ENCODE results near the gene AUTS2. TPM values are rescaled to one million over a fixed set of nuclear protein-coding genes. Genes with fewer than 3 reads are reported as not detected.

The AUTS2 gene
- total RNA-seq, 1 experiment from 2014 or later, result 256 TPM

DNA sequence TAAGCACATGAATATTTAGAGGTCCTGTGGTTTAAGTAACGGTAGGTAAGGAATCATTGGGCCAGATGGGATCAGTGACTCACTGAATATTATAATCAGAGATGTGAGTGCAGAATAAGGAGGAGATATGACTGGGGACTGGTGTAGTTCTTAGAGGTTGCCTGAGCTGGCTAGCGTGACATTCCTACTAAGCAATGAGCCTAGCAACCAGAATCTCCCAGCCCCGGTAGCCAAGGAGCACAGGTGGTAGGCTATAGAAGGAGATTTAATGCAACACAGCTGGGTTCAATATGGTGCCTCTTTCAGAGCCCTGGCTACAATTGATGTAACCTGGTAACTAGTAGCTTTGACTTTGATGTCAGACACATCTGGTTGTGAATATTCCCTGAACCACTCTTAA lies 641.6 kb downstream of the AUTS2 start:
- no peak overlapping the region for H3K27ac ChIP-seq (ENCODE audit: insufficient read length, low read depth, low read length)
- WGBS (ENCODE audit: extremely low coverage, insufficient read length, low lambda C conversion rate), result no CpG with 5 or more reads among the region's 3 CpGs
- H3K36me3 Mint-ChIP-seq (ENCODE audit: insufficient read depth in 1 of 3, low read depth in 3 of 3), result no peaks in the 10 kb centered on the region
- H3K4me2 ChIP-seq (ENCODE audit: insufficient read depth, insufficient read length, low read length), result no peak overlapping the region
- no peak overlapping the region for H3K18ac ChIP-seq (ENCODE audit: insufficient read length, low read depth, low read length)
- H3K56ac ChIP-seq (ENCODE audit: insufficient read length, low read depth, low read length), result no peak overlapping the region
- TF ChIP-seq, protein P1, sequence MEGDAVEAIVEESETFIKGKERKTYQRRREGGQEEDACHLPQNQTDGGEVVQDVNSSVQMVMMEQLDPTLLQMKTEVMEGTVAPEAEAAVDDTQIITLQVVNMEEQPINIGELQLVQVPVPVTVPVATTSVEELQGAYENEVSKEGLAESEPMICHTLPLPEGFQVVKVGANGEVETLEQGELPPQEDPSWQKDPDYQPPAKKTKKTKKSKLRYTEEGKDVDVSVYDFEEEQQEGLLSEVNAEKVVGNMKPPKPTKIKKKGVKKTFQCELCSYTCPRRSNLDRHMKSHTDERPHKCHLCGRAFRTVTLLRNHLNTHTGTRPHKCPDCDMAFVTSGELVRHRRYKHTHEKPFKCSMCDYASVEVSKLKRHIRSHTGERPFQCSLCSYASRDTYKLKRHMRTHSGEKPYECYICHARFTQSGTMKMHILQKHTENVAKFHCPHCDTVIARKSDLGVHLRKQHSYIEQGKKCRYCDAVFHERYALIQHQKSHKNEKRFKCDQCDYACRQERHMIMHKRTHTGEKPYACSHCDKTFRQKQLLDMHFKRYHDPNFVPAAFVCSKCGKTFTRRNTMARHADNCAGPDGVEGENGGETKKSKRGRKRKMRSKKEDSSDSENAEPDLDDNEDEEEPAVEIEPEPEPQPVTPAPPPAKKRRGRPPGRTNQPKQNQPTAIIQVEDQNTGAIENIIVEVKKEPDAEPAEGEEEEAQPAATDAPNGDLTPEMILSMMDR (conservative IDR thresholded peaks at IDR 0.05), result no peak
- H4K5ac ChIP-seq (ENCODE audit: insufficient read length, low read depth, low read length), result no peak overlapping the region
- H3K23me2 ChIP-seq (ENCODE audit: insufficient read length, low read depth, low read length, poor library complexity, severe bottlenecking), result no peaks in the 10 kb centered on the region
- H2BK12ac ChIP-seq (ENCODE audit: insufficient read length, low read depth, low read length), result no peak overlapping the region
- no peak overlapping the region for H3K9ac ChIP-seq (ENCODE audit: extremely low read depth, insufficient read length, low read length)
- no peak overlapping the region; a peak in 1 of 7 replicates for H3K27ac Mint-ChIP-seq
- no peaks in the 10 kb centered on the region for H3K9me3 ChIP-seq (ENCODE audit: control insufficient read depth, low read depth, low read length)
- no peak overlapping the region for H3K4ac ChIP-seq (ENCODE audit: low read depth, low read length)
- no peak overlapping the region for H2BK20ac ChIP-seq (ENCODE audit: low read depth, low read length, poor library complexity, severe bottlenecking)
- H3K23ac ChIP-seq (ENCODE audit: insufficient read length, low read depth, low read length), result no peak overlapping the region
- H2BK15ac ChIP-seq (ENCODE audit: low read depth, low read length), result no peak overlapping the region
- no peak overlapping the region for H2AFZ ChIP-seq (ENCODE audit: low read length)
- H4K20me1 ChIP-seq (ENCODE audit: control insufficient read depth, insufficient read depth, insufficient read length), result no peaks in the 10 kb centered on the region
- no peak overlapping the region for H2BK120ac ChIP-seq (ENCODE audit: low read depth, low read length, poor library complexity, severe bottlenecking)
- H3K9me3 Mint-ChIP-seq, result no peaks in the 10 kb centered on the region
- H3K14ac ChIP-seq (ENCODE audit: insufficient read depth, low read length), result no peak overlapping the region
- H4K91ac ChIP-seq (ENCODE audit: insufficient read length, low read depth, low read length), result no peak overlapping the region
- peaks cover 6% of the 10 kb centered on the region; the same call in 1 of the 2 replicates for H3K4me1 ChIP-seq (ENCODE audit: insufficient read depth, low read length)
- H2BK5ac ChIP-seq (ENCODE audit: insufficient read length, low read length), result no peak overlapping the region
- no peak overlapping the region for H4K8ac ChIP-seq (replicated peaks; ENCODE audit: insufficient read length, low read depth, low read length)
- no peaks in the 10 kb centered on the region for H3K79me2 ChIP-seq (ENCODE audit: insufficient read depth, low read length)
- no peaks in the 10 kb centered on the region for H3K27me3 ChIP-seq (ENCODE audit: insufficient read depth, low read length)
- DNase-seq, result no peak
- no peak overlapping the region for H3K4me3 Mint-ChIP-seq
- peaks cover 17 to 25% of the 10 kb centered on the region in 2 experiments for H3K4me1 Mint-ChIP-seq
- H2AK5ac ChIP-seq (ENCODE audit: insufficient read length, low read length), result no peak overlapping the region
- no peak overlapping the region for H3T11ph ChIP-seq (ENCODE audit: low read length)
- no peaks in the 10 kb centered on the region for H3K79me1 ChIP-seq (ENCODE audit: insufficient read depth, low read depth, low read length, poor library complexity, severe bottlenecking)
- H3K27me3 Mint-ChIP-seq (ENCODE audit: low read depth), result no peaks in the 10 kb centered on the region

All from H9 (cell line).